Suprapubic skin (tissue), 4 donors: Measurements from ENCODE around the gene CD207. TPM values are rescaled to one million over a fixed set of nuclear protein-coding genes. Genes with fewer than 3 reads are reported as not detected.

ENCODE experiments used
- DNase-seq, 2 donors: peaks; one replicate each; pipeline ENCODE4 v3.0.0-alpha.2; 2019; ENCODE audit warnings: low spot score in 2 of 2
- H3K27ac ChIP-seq: fragments of 200-600 bp; sonication (generic); one replicate; pipeline ENCODE4 v1.5.1; 2019
- H3K27me3 ChIP-seq: fragments of 200-600 bp; sonication (generic); one replicate; pipeline ENCODE4 v1.5.1; 2019
- H3K36me3 ChIP-seq: fragments of 200-600 bp; sonication (generic); one replicate; pipeline ENCODE4 v1.5.1; 2019
- H3K4me1 ChIP-seq: fragments of 200-600 bp; sonication (generic); one replicate; pipeline ENCODE4 v1.5.1; 2019
- H3K4me3 ChIP-seq: fragments of 200-600 bp; sonication (generic); one replicate; pipeline ENCODE4 v1.5.1; 2019; ENCODE audit warnings: mild to moderate bottlenecking
- H3K9me3 ChIP-seq: fragments of 200-600 bp; sonication (generic); one replicate; pipeline ENCODE4 v1.5.1; 2019
- CTCF ChIP-seq, 2 donors: fragments of 200-600 bp in 1 of 2; fragments of 450-650 bp in 1 of 2; sonication (generic) in 1 of 2; IDR thresholded peaks; one replicate each; pipeline ENCODE4 v1.5.1; 2016 to 2019; ENCODE audit warnings: antibody characterized with exemption in 2 of 2, mild to moderate bottlenecking in 1 of 2, moderate library complexity in 1 of 2
- EP300 ChIP-seq: sonication (generic); formaldehyde crosslinking; IDR thresholded peaks from one replicate; pipeline ENCODE4 v1.6.1; 2017; ENCODE audit warnings: antibody characterized with exemption
- POLR2A ChIP-seq, 2 donors: fragments of 450-650 bp; IDR thresholded peaks; one replicate each; pipeline ENCODE4 v1.6.1; 2017; ENCODE audit warnings: antibody characterized with exemption in 2 of 2, mild to moderate bottlenecking in 2 of 2, moderate library complexity in 2 of 2
- POLR2AphosphoS5 ChIP-seq, 3 donors: sonication (generic); formaldehyde crosslinking; IDR thresholded peaks; one replicate each; pipeline ENCODE4 v1.6.1; 2017; ENCODE audit warnings: antibody characterized with exemption in 3 of 3
- WGBS: methylation state at CpG from one replicate; pipeline ENCODE4 v1.1.5; 2018; 5-methylcytosine and 5-hydroxymethylcytosine counted together
- total RNA-seq, 4 donors: library from RNA; depleted of rRNA; stranded (reverse); fragments of >200 nt; gene quantifications; one replicate each; pipeline ENCODE4 v1.1.0, GENCODE V29; 2016

Gene CD207
- total RNA-seq, 4 donors from 2014 or later = 25.4 to 81.3 (median 50.5) TPM

- Histone ChIP-seq H3K4me1 (no peaks in the 10 kb centered on the region), H3K36me3 (no peaks in the 10 kb centered on the region), H3K9me3 (no peaks in the 10 kb centered on the region), H3K27me3 (peaks cover 5% of the 10 kb centered on the region), H3K4me3 (no peak overlapping the region), H3K27ac (no peak overlapping the region)
- TF ChIP-seq EP300 (no peak), POLR2AphosphoS5 (IDR thresholded peaks at IDR 0.05) (no peak), CTCF (IDR thresholded peaks at IDR 0.05) (no peak)
- no peak for DNase-seq
- WGBS = 91% methylated on average over 12 of the region's 12 CpGs
Observed at GRCh38 chr2:70808983-70809958, 26.3 kb downstream of the CD207 start.

GRCh38 chr2:70807828-70808118 is 27.8 kb downstream of the CD207 start:
- Histone ChIP-seq H3K4me3 (no peak overlapping the region), H3K27ac (no peak overlapping the region), H3K4me1 (no peaks in the 10 kb centered on the region), H3K9me3 (no peaks in the 10 kb centered on the region), H3K36me3 (no peaks in the 10 kb centered on the region), H3K27me3 (no peaks in the 10 kb centered on the region)
- no peak for DNase-seq
- TF ChIP-seq CTCF (IDR thresholded peaks at IDR 0.05) = no peak
- 69% methylated on average over 4 of the region's 4 CpGs for WGBS

- DNase-seq = no peak
- TF ChIP-seq EP300 = no peak
- no peak for TF ChIP-seq CTCF (IDR thresholded peaks at IDR 0.05)
- TF ChIP-seq POLR2AphosphoS5 (IDR thresholded peaks at IDR 0.05) = no peak
- TF ChIP-seq POLR2A (IDR thresholded peaks at IDR 0.05) = no peak
Observed at GRCh38 chr2:70807102-70807827, 28.4 kb downstream of the CD207 start.

GRCh38 chr2:70806620-70807019 is 29.0 kb downstream of the CD207 start:
- Histone ChIP-seq H3K9me3 (no peaks in the 10 kb centered on the region), H3K27me3 (peaks cover 4% of the 10 kb centered on the region), H3K27ac (no peak overlapping the region), H3K36me3 (no peaks in the 10 kb centered on the region), H3K4me1 (no peaks in the 10 kb centered on the region), H3K4me3 (no peak overlapping the region)
- DNase-seq = no peak
- no peak for TF ChIP-seq POLR2AphosphoS5 (IDR thresholded peaks at IDR 0.05)
- no peak for TF ChIP-seq CTCF (IDR thresholded peaks at IDR 0.05)
- no peak for TF ChIP-seq POLR2A (IDR thresholded peaks at IDR 0.05)
- no peak for TF ChIP-seq EP300
- WGBS = 52% methylated on average over 6 of the region's 6 CpGs

More at GRCh38 chr2:70807102-70807827, 28.4 kb downstream of the CD207 start:
- 91% methylated on average over 6 of the region's 6 CpGs for WGBS
- H3K4me3 ChIP-seq = no peak overlapping the region
- H3K36me3 ChIP-seq = no peaks in the 10 kb centered on the region
- H3K27ac ChIP-seq = no peak overlapping the region
- H3K4me1 ChIP-seq = no peaks in the 10 kb centered on the region
- H3K9me3 ChIP-seq = no peaks in the 10 kb centered on the region
- H3K27me3 ChIP-seq = no peaks in the 10 kb centered on the region

- Histone ChIP-seq H3K27me3 (peaks cover 5% of the 10 kb centered on the region), H3K4me3 (no peak overlapping the region), H3K4me1 (no peaks in the 10 kb centered on the region), H3K27ac (no peak overlapping the region), H3K9me3 (no peaks in the 10 kb centered on the region), H3K36me3 (no peaks in the 10 kb centered on the region)
- DNase-seq = no peak
- TF ChIP-seq POLR2AphosphoS5 (IDR thresholded peaks at IDR 0.05) (no peak), EP300 (no peak)
- 75% methylated on average over 5 of the region's 5 CpGs for WGBS
Observed at GRCh38 chr2:70806013-70806412, 29.6 kb downstream of the CD207 start.
